ENCODE data around the gene MED20. TPM values are rescaled to one million over a fixed set of nuclear protein-coding genes. Genes with fewer than 3 reads are reported as not detected.

The MED20 gene
- total RNA-seq, 1 donor from 2014 or later: 18.1 TPM

DNA sequence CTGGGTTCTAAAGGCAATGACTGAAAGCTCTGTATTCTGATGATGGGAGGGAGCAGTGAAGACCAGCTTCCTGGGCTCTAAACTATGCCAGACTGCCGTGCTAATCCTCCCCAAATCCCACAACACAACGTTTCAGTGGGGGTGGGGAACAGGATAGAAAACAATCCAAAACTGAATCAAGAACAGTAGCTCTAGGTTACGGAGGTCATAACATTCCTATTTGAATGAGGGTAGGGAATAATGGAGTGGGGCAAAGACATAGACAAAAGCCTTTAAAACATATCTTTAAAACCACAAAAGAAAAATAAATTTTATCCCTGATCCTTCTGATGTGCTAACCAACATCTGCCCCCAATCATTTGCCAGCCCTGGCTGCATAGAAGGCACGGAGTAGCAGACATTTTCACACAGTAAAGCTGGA is 33.6 kb downstream of the MED20 start:
- Histone ChIP-seq H3K9me3 (replicated peaks) (no peaks in the 10 kb centered on the region), H3K36me3 (no peaks in the 10 kb centered on the region), H3K27me3 (ENCODE audit: low read depth) (no peaks in the 10 kb centered on the region), H3K4me3 (no peak overlapping the region), H3K27ac (replicated peaks) (no peak overlapping the region), H3K4me1 (no peaks in the 10 kb centered on the region)
- intact Hi-C loops (cut with micrococcal nuclease): no loop called here
- TF ChIP-seq, protein P1, sequence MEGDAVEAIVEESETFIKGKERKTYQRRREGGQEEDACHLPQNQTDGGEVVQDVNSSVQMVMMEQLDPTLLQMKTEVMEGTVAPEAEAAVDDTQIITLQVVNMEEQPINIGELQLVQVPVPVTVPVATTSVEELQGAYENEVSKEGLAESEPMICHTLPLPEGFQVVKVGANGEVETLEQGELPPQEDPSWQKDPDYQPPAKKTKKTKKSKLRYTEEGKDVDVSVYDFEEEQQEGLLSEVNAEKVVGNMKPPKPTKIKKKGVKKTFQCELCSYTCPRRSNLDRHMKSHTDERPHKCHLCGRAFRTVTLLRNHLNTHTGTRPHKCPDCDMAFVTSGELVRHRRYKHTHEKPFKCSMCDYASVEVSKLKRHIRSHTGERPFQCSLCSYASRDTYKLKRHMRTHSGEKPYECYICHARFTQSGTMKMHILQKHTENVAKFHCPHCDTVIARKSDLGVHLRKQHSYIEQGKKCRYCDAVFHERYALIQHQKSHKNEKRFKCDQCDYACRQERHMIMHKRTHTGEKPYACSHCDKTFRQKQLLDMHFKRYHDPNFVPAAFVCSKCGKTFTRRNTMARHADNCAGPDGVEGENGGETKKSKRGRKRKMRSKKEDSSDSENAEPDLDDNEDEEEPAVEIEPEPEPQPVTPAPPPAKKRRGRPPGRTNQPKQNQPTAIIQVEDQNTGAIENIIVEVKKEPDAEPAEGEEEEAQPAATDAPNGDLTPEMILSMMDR (IDR thresholded peaks at IDR 0.05; ENCODE audit: borderline replicate concordance): no peak
- DNase-seq: no peak

DNA sequence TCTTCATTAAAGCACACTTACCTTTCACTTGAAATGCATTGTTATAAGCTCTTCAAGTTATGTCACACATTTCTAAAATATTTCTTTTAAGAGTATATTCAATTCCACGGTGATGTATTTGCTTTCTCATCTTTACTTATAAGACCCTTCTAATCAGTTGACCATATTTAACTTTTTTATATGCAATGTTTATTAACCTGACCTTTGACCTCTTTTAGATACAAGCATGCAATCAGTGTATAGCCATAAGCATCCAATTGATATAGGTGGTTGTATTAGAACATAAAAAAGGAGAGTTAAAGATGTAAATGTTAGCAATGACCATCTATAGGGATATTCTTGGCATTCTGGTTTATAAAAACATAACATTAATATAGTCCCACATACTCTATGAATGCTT is 35.0 kb downstream of the MED20 start:
- Histone ChIP-seq H3K9me3 (replicated peaks) (no peaks in the 10 kb centered on the region), H3K4me1 (no peaks in the 10 kb centered on the region), H3K36me3 (no peaks in the 10 kb centered on the region), H3K27ac (replicated peaks) (no peak overlapping the region), H3K4me3 (no peak overlapping the region), H3K27me3 (ENCODE audit: low read depth) (no peaks in the 10 kb centered on the region)
- no peak for DNase-seq
- intact Hi-C loops (cut with micrococcal nuclease): no loop called here
- TF ChIP-seq, protein P1 (IDR thresholded peaks at IDR 0.05; ENCODE audit: borderline replicate concordance): no peak

DNA sequence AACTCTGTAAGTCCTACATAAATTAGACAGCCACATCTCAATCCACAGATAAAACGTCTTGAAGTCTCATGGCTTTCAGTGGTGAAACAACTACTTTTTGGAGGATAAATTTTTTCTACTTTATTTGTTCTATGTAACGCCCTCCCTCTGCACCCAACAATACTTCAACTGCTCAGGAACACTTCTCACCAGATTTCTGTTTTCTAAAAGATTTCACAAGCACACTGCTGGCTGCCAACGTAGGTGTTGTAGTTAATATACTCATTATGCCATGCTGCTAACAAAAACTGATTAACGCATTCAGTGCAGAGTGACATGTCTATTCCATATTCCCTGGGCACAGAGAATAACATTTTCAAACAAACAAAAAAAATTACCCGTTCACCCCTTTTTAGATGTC is 36.0 kb downstream of the MED20 start:
- intact Hi-C loops (cut with micrococcal nuclease): no loop called here
- H3K4me1 ChIP-seq: no peaks in the 10 kb centered on the region
- no peaks in the 10 kb centered on the region for H3K36me3 ChIP-seq
- H3K27ac ChIP-seq (replicated peaks): no peak overlapping the region
- no peaks in the 10 kb centered on the region for H3K27me3 ChIP-seq (ENCODE audit: low read depth)
- TF ChIP-seq, protein P1 (IDR thresholded peaks at IDR 0.05; ENCODE audit: borderline replicate concordance): no peak
- DNase-seq: no peak
- H3K4me3 ChIP-seq: no peak overlapping the region
- no peaks in the 10 kb centered on the region for H3K9me3 ChIP-seq (replicated peaks)

DNA sequence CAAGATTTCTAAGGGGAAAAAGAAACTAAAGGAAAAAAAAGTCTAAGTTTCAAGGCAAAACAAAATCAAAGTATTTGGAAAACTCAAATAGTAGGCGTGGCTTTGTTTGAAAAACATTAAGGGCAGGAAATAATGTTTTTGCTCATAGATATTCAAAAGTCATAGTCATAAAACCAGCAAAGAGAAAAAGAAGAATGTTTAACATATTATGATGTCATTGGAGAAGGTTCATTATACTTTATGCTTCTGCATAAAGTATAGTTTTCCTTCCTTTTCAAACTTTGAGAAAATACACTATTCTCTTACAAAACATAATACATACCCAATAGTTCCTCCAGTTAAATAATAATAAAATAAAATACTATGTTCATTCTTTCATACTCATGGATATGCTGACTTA is 39.4 kb downstream of the MED20 start:
- Histone ChIP-seq H3K4me3 (no peak overlapping the region), H3K9me3 (replicated peaks) (no peaks in the 10 kb centered on the region), H3K27ac (replicated peaks) (no peak overlapping the region), H3K36me3 (no peaks in the 10 kb centered on the region), H3K4me1 (no peaks in the 10 kb centered on the region), H3K27me3 (ENCODE audit: low read depth) (no peaks in the 10 kb centered on the region)
- intact Hi-C loops (cut with micrococcal nuclease): no loop called here
- DNase-seq: no peak
- TF ChIP-seq, protein P1 (IDR thresholded peaks at IDR 0.05; ENCODE audit: borderline replicate concordance): no peak

DNA sequence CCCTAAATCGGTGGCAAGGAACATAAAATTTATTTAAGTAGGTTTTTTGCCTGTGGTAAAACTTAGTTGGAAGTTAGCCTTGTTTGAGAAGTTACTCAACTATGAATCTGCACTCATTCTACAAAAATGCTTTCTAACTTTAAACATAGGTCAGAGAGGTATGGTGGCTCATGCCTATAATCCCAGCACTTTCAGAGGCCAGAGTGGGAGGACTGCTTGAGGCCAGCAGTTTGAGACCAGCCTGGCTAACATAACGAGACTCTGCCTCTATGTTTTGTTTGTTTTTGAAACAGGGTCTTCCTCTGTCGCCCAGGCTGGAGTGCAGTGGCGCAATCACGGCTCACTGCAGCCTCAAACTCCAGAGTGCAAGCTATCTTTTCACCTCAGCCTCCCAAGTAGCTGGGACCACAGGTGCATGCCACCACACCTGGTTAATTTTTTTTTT is 42.0 kb downstream of the MED20 start:
- DNase-seq: no peak
- TF ChIP-seq, protein P1 (IDR thresholded peaks at IDR 0.05; ENCODE audit: borderline replicate concordance): no peak
- no peaks in the 10 kb centered on the region for H3K27me3 ChIP-seq (ENCODE audit: low read depth)
- no peaks in the 10 kb centered on the region for H3K36me3 ChIP-seq
- no peaks in the 10 kb centered on the region for H3K9me3 ChIP-seq (replicated peaks)
- H3K4me3 ChIP-seq: no peak overlapping the region
- intact Hi-C loops (cut with micrococcal nuclease): no loop called here
- no peaks in the 10 kb centered on the region for H3K4me1 ChIP-seq
- no peak overlapping the region for H3K27ac ChIP-seq (replicated peaks)

DNA sequence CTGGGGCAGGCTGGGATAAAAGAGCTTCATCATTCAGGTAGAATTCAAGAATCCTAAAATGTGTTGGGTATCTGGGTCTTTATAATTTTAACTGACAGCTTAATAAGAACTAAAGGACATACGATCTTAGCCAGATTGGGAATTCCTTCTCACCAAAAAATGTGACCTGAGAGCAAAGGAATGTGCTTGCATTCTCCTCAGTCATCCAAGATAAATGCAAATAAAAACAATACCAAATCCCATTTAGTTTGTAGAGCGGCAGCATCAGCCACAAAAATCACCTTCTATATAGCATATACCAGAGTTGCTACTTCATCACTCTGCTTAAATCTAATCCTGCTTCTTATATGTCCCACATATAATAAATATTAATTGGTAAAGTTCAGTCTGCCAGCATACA is 42.7 kb downstream of the MED20 start:
- Histone ChIP-seq H3K27ac (replicated peaks) (no peak overlapping the region), H3K4me3 (no peak overlapping the region), H3K4me1 (no peaks in the 10 kb centered on the region), H3K9me3 (replicated peaks) (no peaks in the 10 kb centered on the region), H3K27me3 (ENCODE audit: low read depth) (no peaks in the 10 kb centered on the region), H3K36me3 (no peaks in the 10 kb centered on the region)
- intact Hi-C loops (cut with micrococcal nuclease): no loop called here
- no peak for DNase-seq
- TF ChIP-seq, protein P1 (IDR thresholded peaks at IDR 0.05; ENCODE audit: borderline replicate concordance): no peak
